GM18520 (cell line): ENCODE results near the gene MGMT.
A peak's percentile ranks its signal among the peaks of the same experiment; 100 is the strongest.
"Not testable (repeated sequence)": the region's sequence is repeated elsewhere in the genome, so short reads cannot be mapped to it uniquely, and the experiment has no call there.

ENCODE experiments used
- ATAC-seq: cut with Tn5 transposase; IDR thresholded peaks from one replicate; pipeline ENCODE4 v1.9.1; 2021; ENCODE audit not compliant: unreplicated experiment

MGMT gene

DNA sequence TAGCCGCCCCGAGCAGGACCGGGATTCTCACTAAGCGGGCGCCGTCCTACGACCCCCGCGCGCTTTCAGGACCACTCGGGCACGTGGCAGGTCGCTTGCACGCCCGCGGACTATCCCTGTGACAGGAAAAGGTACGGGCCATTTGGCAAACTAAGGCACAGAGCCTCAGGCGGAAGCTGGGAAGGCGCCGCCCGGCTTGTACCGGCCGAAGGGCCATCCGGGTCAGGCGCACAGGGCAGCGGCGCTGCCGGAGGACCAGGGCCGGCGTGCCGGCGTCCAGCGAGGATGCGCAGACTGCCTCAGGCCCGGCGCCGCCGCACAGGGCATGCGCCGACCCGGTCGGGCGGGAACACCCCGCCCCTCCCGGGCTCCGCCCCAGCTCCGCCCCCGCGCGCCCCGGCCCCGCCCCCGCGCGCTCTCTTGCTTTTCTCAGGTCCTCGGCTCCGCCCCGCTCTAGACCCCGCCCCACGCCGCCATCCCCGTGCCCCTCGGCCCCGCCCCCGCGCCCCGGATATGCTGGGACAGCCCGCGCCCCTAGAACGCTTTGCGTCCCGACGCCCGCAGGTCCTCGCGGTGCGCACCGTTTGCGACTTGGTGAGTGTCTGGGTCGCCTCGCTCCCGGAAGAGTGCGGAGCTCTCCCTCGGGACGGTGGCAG lies at the start of gene MGMT:
Gene MGMT, plus strand, starts transcription at position 539 of the 656 bp plus-strand sequence.
- ATAC-seq: peak; percentile 81

DNA sequence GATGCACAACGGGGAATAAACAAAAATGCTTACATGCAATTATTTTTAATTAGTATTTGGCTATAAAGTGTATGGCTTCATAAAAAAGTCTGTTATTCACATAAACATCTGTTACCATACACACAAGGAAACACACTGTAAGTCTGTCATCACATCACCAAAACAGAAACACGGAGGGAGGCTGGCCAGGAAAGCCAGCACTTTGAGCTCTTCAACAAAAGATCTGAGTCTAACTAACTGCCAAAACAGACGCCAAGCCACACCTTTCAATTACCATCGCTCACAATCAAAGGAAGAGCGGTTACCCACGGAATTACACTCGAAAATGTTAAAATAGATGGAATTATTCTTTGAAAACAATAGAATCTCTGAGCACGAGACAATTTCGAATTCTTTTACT lies 49.2 kb upstream of the MGMT start:
- no peak for ATAC-seq

DNA sequence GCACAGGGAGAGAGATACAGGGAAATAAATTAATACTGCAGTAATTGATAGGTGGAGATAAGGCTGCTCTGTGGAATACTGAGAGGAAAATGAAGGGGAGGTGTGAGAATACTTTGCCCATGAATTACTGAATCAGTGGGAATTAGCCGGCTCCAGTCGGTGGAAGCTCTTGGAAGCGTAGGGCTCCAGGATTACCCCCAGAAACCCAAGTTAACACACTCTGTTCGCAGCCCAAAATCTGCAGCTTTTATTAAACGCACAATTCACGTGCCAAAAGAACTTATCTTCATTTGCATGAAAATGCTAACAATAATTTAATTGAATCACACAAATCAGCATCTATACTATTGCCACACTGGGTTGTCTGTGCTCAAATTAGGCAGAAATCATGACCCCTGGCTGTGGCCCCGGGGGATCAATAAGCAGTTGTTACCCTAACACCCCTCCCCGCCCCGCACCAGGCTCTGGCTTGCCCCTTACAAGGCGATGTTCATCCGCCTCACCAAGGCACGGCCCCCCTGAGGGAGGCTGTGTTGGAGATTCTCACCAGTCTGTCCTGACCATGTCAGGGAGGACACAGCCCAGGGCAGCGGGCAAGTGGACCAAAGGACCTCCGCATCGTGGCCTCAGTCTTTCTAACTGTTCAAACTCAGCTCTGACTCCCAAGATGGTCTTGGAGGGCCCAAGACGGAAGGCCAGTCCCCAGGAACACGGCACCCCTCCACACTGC lies 48.4 kb upstream of the MGMT start:
- no peak for ATAC-seq

DNA sequence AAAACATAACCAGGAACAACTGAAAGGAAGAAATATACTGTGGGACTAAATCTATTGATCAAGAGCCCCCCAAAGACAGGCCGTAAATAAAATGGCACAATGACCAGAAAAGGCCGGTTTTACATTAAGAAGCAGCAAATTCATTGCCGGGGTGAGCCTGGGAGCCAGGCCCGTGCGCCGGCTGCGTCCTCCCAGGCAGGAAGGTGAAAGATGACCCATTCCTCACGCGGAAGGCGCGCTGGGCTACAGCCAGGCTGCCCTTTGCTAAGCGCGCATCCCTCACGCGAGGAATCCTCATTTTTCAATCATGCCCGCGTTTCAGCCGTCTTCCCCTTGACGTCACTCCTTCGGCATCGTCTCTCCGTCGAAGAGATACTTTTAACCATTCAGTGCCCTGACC lies 47.6 kb upstream of the MGMT start:
- no peak for ATAC-seq

DNA sequence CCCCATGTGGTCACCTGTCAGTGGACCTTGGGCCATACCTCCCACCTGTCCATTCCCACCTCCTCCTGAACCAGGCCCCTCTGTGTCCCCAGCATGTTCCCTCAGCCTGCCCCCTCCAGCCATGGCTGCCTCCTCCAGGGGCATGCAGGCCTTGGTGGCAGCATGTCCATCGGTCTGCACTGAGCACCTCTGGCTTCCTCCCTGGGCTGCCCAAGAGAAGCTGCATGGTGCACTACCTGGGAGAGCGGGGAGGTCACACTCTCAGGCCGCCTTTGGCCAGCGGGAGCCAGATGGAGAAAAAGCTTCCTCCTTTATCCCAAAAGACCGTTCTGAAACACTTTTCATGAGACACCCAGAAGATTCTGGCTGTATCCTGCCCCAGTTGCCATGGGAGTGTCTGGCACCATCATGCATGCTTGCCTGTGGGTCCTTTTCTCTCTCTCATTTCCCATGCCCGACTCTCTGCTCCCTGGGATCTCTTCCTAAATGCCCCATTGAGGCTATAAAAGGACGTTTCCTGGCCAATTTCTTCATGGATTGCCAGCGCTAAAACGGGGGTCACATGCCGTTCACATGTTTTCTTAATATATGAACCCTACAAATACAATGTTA lies 45.5 kb upstream of the MGMT start:
- ATAC-seq: no peak

DNA sequence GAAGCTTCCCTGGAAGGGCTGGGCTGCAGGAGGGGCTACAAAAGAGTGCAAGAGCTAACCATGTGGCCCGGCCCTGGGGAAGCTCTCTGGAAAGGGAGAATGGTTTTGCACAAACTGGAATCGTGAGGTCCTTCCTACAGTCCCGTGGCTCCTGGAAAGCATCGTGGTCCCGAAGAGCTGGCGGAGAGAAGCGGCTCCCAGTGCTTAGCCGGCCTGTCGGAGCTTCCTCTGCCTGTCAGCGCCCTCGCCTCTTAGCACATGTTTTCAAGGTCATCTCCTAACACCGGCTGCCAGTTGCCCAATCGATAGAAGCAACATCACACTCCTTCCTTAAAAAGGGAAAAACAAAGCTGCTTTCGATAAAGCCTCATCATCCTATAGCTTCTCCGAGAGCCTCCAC lies 42.1 kb upstream of the MGMT start:
- no peak for ATAC-seq

DNA sequence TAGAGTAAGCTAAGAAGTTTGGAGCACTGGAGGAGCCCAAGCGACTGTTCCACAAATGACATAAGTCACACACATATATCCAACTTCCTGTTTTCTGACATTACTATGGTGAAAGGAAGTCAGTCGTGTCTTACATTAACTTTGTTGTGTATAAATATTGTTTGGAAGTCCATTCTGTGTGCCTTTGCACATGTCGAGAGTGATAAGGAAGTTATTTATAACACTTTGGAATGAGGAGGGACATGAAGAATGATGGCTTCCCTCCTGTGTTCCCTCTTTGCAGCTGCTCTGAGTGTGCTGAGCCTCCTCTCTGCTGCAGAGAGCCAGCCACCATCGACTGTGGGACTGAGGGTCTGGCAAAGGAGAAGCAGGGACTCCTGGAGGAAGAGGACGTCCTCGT lies 40.4 kb upstream of the MGMT start:
- ATAC-seq: no peak

DNA sequence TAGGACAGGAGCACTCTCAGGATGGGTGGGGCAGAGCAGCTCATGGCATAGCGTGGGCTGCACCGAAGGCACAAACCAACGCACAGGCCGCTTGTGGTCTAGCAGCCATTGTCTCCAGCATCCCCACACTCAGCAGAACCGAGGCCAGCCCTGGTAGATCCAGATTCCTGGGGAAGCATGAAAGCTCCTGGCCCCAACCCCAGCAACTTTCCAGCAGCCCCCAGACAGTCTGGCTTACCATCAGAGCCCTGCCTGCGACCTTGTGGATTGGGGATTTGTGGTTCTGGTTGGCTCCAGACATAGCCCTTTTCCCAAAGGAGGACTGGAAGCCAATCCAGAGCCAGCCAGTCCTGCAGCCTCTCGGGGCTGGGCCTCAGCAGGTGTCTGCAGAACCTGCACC lies 33.8 kb upstream of the MGMT start:
- no peak for ATAC-seq

DNA sequence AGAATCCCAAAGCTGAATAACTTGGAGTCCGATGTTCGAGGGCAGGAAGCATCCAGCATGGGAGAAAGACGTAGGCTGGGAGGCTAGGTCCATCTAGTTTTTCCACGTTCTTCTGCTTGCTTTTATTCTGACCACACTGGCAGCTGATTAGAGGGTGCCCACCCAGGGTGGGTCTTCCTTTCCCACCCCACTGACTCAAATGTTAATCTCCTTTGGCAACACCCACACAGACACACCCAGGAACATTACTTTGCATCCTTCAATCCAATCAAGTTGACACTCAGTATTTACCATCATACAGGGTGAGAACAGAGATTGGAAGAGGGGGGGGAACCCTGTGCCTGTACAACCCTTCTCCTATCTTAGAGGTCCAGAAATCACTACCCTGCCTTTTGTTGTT lies 31.3 kb upstream of the MGMT start:
- ATAC-seq: not testable (repeated sequence)

DNA sequence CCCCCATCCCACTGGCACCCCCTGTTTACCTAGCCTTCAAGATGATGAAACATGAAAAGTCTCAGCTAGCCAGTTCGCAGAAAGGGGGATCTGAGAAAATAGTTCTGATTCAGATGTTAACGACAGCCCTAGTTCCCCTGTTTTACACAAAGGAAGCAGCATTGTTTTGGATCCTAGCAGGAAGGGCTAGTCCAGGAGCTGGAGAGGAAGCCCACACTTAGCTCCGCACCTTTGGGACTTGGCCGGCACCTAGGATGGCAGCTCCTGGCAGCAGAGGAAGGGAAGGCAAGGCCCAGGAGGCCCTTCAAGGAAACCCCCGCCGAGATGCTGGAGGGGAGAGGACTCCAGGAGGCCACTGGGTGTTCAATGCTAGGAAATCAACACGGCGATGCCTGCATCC lies 29.0 kb upstream of the MGMT start:
- ATAC-seq: no peak

DNA sequence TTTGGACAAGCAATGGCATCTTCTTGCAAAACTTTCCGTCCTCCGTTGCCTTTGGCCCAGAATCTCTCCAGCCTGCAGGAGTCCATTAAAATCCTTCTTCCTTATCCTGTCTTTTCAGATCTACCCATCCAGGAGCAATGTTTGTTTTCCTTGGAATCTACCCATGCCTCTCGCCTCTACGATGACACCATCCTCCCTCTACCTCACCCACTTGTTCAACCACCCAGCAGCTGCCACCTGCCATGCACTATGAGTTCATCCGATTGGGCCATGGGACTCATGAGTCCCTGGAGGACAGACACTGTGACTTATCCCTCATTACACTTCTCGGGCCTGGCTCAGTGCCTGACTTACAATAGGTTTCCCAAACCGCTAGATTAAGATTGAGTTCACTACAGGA lies 26.8 kb upstream of the MGMT start:
- no peak for ATAC-seq

DNA sequence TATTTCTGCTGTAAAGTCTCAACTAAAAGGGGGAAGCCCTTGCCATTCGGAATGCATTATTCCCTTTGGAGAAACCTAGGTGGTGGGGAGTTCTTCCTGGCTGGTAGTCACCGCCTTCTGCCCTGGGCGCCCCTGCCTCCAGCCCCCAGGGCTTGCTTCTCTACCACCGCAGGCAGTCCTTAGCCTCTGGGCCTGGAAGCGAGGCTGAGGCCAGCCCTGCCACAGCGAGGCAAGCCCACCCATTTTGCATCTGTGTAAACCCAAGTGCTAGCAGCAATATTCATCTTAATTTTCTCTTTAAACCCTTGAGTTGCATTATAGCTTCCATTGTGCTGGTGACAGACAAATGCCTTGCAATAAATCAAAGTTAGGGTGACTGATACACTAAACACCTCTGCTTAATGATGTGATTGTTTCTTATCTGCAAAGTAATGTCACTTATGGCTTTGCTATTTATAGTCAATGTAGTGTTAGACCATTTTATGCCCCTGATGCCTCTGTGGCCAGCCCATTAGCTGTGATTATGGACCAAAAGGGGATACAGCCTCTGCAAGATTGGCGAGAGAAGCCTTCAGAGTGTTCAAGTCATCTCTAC lies 26.2 kb upstream of the MGMT start:
- no peak for ATAC-seq

DNA sequence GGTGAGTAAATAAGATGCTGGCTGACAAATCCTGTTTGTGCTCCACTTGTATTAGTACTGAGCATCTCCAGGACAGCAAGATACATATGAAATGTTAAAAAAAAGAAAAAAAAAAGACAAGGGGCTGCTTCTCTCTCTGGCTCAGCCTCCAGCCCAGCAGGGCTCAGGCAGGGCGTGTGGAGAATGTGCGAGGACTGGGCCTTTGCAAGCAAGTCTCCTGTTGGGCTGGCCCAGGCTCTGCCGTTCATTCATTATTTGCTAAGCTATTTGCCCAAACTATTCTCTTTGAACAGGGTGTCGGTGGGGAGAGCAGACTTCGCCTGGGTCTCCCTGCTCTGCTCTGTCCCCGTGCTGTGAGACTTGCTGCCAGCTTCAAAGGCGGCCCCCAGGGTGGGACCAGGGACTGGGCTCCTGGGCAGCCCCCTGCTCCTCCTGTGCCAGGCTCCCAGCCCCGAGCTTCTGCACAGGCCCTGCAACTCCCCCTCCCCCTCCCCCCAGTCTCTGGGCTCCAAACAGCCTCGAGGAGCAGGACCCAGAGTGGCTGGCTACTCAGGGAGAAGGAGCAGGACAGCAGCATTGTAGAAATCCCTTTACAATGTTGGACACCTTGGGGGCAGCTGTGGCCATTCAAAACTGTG lies 25.6 kb upstream of the MGMT start:
- no peak for ATAC-seq

DNA sequence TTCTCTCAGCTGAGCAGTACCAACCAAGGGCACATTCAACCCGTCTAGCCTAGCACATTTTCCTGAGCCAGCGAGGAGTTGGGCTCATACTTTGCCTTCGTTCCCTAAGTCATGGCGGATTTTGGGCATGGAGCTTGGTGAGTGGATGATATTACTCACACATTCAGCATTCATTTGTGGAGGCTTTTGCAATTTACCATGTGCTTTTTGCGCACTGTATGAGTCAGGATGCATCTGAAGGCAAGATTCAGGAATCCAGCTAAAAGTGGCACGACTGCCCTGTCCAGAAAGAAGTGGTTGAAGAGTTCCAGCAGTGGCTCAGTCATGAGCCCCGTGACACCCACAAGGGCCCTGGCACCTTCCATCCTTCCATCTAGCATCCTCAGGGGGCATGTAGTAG lies 24.2 kb upstream of the MGMT start:
- ATAC-seq: no peak

DNA sequence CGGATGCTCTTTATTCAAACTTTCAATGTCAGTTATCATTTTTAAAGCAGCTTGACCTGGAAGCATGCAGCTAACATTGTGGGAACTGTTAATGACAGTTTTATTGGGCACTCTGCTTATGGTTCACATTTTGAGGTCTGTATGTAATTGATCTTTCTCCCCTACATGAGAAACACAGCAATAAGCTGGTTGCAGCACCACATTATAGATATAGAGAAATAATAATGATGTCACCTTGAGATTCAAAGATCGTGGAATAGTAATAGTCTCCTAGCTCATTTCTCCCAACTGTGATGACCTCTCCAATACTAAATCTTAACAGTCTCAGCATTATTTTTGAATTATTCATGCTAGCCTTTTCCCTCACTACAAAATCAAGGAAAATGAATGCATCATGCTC lies 22.7 kb upstream of the MGMT start:
- no peak for ATAC-seq

DNA sequence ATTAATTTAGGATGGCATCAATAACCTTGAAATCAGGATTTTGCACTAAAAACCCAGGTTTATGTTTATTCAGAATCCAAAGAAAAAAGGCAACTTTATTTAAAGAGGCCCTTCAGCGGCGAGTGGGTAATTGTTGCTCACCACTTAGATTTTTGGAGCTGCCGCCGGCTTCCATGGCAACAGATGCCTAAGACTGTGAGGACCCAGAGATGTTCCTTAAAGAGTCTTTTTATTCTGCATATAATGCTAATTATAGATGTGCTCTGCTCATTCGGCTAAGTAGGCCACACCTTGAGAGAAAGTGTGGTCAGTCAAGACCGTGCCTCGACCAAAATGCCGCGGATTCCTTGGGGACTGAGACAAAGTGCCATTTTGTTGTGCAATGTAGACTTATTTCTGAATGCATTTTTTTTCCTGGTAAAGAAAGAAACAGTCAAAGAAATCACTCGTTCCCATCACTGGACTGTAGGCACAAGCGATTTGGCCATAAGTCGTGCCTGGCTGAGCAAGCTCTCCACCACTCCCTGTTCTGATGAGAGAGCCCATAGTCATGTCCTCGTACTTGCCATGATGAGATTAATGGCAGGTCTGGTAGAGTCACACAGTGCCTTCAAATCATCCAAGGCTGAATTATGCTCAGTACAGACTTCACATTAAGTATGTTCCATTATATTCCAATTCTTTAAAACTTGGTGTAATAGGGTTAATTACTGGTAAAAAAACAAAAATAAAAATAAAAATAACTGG lies 21.4 kb upstream of the MGMT start:
- no peak for ATAC-seq

DNA sequence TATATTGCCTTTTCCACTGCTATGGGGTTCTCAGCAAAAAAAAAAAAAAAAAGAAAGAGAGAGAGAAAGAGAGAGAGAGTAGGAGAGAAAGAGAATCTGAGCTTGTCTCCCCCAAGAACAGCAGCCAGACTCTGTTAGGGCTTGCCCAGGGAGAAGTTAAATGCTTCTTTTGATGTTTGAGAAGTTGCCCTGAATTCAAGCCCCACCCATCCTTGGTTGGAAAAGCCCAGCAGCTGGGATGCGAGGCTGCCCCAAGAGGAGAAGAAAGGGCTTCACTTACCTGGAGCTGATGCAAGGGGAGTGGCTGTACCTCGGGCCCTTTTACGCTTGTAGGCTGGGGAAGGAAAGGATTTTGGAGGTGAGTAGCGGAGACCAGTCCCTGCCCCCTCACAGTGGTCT lies 20.9 kb upstream of the MGMT start:
- ATAC-seq: no peak

DNA sequence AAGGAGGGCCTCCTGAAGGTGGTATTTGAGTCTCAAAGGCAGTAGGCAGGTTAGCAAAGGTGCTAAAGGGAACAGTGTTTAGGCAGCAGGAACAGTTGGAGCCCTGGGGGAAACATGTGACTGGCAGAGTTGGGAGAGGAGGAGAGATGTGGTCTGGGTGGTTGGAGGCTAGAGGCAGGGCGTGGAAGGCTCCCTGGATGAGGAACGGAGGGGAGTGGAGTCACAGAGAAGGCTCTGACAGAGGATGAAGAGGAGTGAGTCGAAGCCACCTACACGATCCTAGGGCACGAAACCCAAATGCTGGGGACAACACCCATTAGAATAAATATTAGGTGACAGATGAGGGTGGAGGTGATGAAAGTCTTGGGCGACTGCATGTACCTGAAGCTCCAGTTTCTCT lies 19.6 kb upstream of the MGMT start:
- no peak for ATAC-seq

DNA sequence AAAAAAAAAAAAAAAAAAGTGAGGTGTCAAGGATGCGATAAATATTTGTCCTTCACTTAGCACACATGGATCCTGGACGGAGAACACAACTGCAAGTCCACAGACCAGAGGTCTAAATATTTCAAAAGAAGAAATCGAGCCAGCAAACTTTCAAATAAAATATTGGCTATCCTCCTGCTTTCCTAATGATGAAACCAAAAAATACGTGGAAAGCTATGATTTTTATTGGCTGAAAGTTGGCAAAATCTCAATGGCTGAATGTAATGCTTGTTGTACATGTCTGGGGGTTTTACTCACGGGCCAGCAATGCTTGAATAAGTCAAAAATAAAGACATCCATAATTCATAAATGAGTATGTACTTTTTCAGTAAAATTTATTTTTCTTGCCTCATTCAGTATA lies 19.0 kb upstream of the MGMT start:
- no peak for ATAC-seq

DNA sequence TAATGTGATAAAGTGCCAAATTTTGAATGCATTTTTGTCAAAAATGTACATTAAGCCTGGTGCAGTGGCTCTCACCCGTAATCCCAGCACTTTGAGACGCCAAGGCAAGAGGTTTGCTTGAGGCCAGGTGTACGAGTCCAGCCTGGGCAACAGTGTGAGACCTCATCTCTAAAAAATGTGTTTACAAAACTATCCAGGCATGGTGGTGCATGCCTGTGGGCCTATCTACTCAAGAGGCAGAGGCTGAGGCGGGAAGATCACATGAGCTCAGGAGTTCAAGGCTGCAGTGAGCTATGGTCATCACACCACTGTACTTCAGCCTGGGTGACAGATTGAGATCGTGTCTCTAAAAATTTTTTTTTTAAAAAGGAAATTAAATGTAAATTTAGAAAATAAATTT lies 18.5 kb upstream of the MGMT start:
- no peak for ATAC-seq

DNA sequence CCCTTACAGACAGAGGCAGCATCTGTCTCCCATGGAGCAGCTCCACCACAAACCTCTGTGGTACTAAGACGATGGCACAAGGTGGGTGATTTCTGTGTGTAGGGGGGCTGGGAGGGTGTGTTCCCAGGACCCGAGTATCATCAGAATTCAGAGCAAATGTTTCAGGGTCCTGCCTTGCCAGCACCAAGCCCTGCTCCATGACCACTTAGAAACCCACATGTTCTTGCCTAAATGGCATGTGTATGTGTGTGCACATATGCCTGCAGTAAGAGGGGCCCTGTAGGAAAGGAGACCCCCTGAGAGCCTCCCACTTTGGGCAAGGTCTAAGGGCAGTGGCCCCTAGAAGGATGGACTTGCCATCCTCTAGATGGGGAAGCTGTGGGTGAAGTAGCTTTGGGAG lies 17.1 kb upstream of the MGMT start:
- ATAC-seq: no peak
